ENCODE measurements around the gene TBX15. TPM values are rescaled to one million over a fixed set of nuclear protein-coding genes. Genes with fewer than 3 reads are reported as not detected.

Gene TBX15
- total RNA-seq, 1 donor from 2014 or later = 0.64 TPM

DNA sequence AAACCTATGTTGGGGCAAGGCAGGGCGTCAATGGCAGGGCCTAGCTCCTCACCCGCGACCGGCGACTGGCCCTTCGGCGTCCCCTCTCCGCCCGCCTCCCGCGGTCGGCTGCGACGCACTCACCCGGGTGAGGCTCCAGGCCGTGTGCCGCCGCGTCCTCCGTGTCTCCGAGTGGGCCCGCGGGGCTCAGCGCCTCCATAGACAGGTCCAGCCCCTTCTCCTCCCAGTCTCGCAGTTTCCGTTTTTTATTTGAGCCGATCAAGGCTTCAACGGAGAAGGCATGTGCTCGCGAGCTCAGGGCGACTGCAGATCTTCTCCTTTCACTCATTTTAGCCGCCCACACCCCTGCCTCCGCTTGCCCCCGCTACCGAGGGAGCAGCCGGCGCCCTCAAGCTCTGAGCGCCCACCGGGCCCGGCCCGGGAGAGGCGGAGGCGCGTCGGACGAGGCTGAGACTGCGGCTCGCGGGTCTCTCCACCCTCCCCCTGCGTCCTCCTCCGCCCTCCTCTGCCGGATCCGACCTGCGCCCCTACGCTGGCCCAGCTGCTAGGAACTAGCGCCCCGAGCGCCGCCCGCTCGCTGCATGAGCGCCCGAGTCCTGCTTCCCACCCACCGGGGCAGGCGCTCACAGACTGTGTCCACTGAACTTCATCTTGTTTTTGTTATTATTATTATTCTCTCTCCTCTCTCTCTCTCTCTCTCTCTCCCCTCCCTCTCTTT, 516 bp downstream of the TBX15 start:
- intact Hi-C loops (cut with micrococcal nuclease) = no loop called here
- DNase-seq (peak; percentile 43), ATAC-seq (peak; percentile 73)

DNA sequence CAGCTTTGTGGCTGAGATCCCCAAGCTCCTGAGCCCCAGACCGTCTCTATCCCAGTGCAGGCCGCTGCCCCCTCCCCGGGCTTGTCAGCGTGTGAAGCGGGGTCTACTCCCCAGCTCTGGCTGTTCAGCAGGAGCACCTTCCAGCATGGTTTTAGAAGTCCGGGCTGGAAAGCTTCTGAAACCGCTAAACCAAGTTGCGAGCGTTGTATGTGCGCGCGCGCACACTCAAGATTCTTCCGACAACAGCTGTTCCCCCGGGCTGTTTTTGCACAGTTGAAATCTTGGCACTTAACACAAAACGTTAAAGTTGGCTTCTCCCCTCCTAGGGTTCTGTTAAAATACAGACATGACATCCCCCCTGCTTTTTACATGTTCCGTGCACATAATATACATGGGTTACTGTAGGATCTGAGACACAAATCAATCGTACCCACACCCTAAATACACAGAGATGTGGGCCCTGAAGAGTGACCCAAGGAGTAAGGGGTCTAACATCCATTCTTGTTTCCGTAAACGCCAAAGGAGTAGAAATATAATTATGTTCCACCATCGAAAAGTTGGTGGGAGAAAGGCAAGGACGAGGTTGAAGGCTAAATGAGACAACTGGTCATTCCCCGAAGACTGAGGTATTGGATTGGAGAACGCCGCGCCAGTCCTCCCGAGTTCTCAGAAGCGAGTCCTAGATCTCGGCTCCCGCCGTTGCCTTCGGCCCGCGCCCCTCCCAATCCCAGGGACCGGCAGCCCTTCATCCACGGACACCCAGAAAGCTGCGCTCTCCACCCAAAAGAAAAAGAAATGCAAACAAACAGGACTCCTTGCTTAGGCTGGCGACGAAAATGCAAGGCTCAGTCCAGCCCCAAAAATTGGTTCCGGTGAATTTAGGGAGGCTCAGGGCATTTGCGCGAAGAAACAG, 1.3 kb downstream of the TBX15 start:
- ATAC-seq = peak; percentile 53
- intact Hi-C loops (cut with micrococcal nuclease) = no loop called here
- peak; percentile 41 for DNase-seq

DNA sequence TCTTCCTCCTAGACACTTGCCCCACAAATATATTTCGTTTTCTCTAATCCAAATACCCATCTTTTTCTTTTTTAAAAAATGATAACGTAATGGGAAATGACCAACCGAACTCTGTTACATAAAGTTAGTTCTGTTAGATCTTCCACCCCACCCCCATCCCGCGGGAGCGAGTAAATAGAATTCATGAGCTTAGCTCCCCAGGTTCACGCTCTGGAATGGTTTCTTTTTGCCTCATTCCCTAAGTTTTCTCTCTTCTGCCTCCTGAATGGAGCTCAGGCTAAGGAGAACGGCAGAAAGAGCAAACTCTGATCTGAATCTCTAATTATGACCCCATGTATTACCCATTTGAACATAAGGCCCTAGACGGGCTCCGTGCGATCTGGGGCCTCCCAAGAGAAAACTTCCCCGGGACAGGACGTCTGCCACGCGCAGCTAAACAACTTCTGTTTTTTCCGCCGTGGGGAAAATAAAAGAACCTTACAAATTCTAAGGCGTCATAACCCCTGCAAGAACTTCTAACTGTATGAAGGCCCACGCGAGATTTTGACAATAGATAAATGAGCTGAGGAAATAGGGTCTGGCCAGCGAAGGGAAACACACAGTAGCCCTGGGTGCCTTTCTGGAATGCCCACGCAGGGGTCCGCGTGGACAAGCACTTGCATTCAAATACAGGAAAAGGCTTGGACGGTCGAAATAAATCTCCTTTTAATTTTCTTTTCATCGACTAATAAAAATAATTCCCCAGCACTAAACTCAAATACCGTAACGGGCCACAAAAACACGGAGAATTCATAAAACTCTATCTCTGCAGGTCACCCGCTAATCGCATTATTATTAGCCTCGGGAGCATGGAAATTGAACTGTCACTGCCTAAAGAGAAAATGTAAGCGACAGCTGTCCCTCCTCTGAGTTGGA, 2.2 kb downstream of the TBX15 start:
- intact Hi-C loops (cut with micrococcal nuclease) = no loop called here

DNA sequence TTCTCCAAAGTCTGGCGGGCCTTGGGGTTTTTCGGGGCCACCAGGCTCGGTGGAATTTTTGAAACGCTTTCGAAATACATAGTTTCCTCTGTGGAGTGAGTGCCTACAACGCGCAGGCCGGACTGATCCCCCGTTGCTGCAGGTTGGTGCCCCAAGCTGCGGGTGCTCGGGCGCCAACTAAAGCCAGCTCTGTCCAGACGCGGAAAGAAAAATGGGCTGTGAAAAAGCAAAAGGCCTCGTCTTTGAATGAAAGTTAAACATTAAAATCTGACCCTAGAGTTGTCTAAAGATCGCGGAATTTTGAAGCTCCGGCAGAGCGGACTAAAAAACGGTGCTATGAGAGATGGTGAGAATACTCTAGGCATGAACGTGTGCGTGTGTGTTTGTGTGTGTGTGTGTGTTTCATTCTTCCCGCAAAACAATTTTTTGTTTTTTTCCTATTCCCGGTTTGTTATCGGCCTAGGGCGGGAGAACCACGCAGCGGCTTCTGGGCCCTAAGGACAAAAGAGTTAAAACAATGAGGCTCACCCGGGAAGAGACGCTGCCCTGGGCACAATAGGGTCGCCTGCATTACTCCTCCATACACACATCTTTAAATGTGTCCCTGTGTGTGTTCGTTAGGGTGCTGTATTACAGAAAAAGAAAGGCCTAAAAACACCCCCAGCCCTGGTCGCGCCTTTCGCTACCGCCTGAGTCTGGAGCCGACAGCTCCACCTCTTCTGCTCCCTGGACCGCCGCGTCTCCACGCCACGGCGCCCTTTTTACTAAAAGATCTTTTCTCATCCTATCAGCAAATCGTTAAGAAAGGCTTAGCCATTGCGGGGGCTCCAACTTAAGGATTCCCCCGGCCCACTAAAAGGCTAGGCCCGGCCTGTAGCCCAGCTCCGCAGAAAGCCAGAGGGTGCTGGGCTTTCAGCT, 3.2 kb downstream of the TBX15 start:
- intact Hi-C loops (cut with micrococcal nuclease) = no loop called here
- no peak for DNase-seq
- ATAC-seq = no peak

More for the DNA sequence above, 2.2 kb downstream of the TBX15 start:
- ATAC-seq (no peak), DNase-seq (no peak)

DNA sequence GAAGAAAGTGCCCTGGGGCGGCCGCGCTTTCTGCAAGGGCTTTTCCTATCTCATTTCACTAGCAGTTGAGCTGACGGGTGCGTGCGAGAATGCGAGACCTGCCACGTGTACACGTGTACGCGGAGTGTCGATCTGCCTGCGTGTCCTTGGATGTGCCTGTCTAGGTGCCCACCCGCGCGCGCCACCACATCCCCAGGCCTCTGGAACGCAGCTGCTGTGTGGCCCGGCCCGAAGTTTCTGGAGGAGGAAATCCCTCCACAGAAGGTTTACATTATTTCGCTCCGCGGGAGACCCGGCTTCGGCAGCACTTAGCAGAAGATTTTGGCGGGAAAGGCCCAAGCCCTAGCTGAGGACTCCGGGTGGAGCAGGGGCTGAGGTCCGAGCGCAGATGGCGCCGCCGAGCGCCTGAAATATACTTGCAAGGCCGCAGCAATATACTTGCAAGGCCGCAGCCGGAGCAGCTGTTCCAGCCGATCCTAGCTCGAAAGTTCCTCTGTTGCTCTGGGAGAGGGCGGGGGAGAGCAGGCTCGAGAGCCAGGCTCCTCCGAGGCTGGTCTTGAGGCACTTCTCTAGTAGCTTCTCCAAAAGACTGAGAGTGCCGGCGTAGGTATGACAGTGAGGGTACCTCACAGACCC, 3.9 kb downstream of the TBX15 start:
- intact Hi-C loops (cut with micrococcal nuclease) = no loop called here
- DNase-seq = peak; percentile 47

DNA sequence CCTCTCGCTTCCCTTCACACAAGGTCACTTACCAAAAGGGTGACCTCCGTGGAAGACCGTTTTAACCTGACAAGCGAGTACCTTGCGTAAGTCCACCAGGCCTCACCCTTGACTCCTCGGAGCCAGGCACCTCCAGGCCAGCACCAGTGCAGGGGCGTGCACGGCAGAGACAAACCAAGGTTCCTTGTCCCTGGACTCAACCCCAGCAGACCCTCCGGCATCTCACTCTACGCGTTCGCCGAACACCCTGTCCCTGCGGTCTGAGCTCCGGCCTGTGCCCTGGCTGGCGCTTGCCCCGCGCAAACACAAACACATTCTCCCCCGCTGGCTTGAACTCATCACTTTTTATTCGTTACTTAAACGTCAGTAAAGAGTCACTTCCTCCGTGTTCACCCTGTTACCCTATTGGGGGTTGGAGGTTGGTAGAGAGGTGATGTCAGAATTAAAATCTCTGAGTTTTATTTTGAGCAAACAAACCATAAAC, 4.5 kb downstream of the TBX15 start:
- ATAC-seq = no peak
- intact Hi-C loops (cut with micrococcal nuclease) = no loop called here
- DNase-seq = no peak

More for the DNA sequence above, 3.9 kb downstream of the TBX15 start:
- ATAC-seq = peak; percentile 25

DNA sequence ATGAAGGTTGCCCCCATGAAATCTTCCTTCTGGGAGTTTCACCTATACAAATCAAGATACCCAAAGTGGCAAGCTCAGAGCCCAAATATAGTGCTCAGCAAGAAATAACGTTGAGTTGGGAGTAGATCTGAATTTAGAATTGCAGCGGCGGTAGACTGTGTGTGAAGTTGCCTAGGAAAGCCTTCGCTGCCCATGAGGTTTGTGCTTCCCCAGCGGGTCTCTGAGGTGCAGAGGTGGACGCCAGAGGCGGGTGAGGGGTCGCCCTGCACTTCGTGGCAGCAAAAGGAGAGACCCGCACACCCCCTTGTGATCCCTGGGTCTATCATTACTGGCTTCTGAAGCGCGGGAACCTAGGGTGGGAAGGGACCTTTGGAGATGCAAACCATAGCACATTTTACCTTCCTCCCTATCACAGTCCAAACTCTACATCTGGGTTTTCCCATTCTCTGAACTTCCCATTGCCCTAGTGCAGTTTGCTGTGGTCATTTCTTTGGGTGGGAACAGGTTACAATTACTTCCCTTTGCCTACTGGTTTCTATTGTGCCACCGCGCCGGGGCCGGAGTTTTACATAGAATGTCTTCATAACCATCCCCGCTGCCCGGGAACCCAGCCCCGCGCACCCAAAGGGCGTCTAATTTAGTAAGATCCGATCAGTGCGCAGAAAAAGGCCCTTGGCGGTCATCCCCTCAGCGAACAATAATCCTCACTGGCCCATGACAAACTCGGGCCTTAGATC, 5.2 kb downstream of the TBX15 start:
- ATAC-seq = no peak
- intact Hi-C loops (cut with micrococcal nuclease) = no loop called here
- no peak for DNase-seq

DNA sequence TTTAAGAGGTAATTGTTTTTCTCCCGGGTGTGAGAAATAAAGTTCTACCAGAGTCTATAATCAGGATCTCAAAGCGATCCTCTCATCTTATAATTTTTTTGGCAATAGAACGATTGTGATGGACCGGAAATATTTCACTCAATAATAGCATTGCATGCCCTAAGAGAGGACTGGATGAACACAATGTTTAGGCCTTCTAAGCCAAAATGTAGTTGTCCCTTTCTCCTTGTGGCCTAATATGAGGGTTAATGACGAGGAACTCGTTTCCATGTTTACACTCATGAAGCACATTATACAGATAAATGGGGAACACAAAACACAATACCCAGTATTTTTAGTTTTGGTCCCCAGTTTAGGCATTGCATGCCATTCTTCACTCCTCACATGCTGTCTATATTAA, 5.9 kb downstream of the TBX15 start:
- DNase-seq (no peak), ATAC-seq (no peak)
- intact Hi-C loops (cut with micrococcal nuclease) = no loop called here

DNA sequence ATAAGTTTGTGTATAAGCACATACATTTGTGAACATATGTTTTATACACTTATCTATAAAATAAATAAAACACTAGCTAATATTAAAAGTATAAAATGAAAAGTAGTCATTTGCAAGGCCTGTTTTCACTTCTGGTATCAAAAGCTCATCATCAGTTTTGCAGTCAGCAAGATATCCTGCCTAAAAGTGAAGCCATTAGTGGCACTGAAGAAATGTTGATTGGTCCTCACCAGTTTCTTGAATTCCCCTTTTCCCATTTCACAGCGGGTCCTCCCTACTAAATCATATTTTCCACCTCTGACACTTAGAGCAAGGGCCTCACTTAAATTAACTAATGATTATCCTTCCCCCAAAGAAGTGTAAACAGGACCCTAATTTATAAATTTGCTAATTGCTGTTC, 6.7 kb downstream of the TBX15 start:
- intact Hi-C loops (cut with micrococcal nuclease) = no loop called here
- ATAC-seq (no peak), DNase-seq (no peak)

DNA sequence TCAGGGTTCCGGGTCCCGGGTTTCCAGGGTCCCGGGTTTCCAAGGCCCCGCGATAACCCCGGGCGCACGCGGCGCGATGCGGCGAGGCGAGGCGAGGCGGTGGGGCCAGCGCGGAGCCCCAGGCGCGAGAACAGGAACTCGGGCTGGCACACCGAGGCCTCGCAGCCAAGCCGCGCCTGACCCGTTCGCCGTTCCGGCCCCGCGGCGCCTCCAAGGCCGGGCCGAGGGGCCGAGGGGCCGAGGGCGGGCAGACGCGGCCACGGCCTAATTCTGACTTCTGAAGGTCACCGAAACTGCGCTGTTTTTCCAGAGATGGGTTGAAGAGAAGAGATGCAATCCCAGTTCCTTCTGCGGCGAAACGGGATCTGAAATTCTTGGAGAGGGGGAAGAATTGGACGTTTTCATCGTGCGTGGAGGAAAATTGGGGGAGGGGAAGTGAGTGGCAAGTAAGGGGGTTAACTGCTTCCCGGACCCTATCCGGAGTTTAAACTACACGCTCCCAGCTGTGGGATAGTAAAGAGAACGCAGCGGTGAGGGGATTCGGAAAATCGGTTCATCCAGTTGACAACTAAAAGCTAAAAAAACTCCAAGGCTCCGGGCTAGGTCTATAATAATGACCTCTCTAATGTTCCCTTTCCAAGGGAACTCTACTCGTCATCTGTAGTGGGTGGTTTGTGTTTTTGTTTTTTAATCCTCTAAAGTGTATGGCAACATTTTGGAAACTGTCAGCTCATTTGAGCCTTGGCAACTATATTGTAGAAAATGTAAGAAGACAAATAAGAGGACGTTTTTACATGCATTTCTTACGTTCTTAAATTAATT, 8.2 kb downstream of the TBX15 start:
- DNase-seq = no peak
- intact Hi-C loops (cut with micrococcal nuclease) = no loop called here
- no peak for ATAC-seq

DNA sequence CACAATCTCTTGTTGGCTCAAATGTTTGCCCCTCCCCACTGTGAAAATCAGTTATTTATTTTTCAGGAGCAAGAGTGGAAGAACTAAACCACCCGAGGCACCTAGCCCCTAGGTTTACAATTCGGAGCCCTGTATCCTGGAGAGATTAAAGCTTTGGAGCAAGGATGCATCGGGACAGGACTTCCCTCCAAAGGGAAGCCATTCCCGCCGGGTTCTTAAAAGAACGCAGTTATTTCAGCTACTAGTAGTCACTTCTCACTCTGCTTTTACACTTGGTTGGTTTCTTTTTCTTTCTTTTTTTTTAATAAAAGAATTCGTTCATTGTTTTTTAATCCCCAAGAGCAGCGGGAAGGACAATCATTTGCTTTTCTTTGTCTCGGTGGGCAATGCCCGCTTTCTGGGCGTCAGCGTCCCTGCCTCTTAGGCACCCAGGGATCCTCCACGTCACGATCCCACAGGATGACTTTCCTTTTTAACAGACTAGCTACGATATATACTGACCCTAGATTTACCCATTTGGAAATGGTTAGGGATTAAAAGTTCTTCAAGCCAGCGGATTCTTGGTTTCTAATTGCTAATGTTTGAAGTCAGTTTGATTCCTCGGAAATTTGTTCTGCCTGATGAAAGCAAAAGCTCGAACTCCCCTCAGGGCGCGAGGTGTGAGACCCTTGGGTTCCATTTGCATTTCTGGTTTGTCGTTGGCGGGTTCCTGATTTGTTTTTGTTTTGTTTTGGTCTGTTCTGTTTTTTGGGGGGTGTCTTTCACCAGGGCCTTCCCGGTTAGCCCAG, 9.0 kb downstream of the TBX15 start:
- intact Hi-C loops (cut with micrococcal nuclease) = no loop called here
- DNase-seq (no peak), ATAC-seq (no peak)

DNA sequence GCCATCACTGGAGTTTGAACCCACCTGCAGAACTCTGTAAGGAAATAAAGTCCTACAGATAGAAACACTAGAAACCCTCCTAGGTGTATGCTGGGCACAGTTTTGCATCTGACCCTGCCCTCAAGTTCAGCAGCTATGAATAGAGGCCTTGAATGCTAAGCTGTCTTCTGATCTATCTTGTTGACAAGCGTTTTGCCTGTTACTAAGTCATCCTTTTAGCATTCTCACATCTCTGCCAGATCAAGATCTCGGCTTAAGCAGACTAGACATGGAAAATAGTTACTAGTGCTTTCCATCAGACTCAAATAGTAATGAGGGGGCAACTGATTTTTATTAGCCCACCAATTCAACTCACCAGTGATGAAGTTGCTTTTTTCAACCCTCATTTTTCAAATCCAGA, 10.5 kb downstream of the TBX15 start:
- no peak for DNase-seq
- intact Hi-C loops (cut with micrococcal nuclease) = no loop called here
- ATAC-seq = no peak

DNA sequence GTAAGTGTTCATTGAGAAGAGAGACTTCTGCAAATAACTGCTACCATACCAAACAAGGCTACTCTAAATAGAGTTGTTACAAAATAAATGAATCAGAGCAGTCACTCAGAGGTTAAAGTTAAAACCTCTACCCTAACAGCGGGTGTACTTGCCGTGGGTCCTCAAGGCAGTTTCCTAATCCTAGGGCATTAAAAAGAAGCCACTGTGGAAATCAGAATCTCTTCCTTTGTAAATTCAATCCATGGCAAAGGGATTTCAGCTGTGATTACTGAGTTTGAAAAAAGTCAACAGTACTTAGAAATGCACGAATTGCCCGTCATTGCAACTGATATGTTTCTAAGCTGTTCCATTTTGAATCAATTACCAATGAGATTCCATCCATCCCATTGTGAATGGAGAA, 13.5 kb downstream of the TBX15 start:
- intact Hi-C loops (cut with micrococcal nuclease) = no loop called here
- DNase-seq (no peak), ATAC-seq (no peak)

DNA sequence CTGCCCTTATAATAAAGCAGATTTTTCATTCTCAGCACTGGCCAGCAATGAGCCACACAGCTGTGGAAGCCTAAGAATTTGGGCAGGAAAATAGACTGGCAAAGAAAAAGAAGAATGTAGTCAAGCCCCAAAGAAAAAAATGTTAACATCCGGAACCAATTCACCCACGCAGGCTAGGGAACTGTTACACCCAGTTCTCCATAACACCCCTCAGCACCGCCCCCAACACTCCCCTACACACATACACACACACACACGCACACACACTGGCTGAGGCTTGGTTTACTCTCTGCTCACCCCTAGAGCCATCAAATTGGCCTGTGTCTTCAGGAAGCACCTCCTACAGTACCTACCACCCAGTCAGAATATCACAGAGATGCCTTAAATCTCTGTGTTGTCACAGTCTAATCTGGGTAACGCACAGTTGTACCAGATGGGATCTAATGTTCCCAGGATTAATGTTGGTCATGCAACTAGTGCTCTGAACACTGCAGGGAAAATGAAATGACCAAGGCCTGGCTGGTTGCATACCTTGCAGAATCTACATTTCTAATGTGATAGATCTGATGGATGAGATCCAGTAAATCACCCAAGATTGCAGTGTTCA, 14.5 kb downstream of the TBX15 start:
- DNase-seq (no peak), ATAC-seq (no peak)
- intact Hi-C loops (cut with micrococcal nuclease) = no loop called here

DNA sequence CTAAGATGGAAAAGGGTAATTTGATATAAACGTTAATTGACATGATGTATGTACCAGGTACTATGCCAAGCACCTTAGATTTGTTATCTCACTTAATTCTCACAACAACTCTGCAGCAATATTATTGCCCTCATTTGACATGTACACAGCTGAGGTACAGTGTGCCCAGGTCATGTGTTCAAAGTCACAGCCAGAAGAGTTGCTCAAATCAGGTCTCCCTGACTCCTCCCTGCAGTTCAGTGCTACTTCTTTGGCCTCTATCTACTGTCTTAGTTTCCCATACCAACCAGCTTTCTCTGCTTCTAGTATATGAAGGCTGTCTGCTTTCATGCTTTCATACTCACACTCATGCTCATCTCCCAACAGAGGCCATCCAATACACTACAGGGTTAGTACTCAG, 15.1 kb downstream of the TBX15 start:
- intact Hi-C loops (cut with micrococcal nuclease) = no loop called here
- no peak for ATAC-seq

More for the DNA sequence above, 15.1 kb downstream of the TBX15 start:
- no peak for DNase-seq

Data from left ventricle myocardium superior (tissue), 1 donor.